Measurements from ENCODE around the gene COL7A1.

- no peak for TF ChIP-seq POLR2A (IDR thresholded peaks at IDR 0.05)
- TF ChIP-seq CTCF (IDR thresholded peaks at IDR 0.05 in 4 of 5, conservative IDR thresholded peaks at IDR 0.05 in 1 of 5), result no peak
Measured at GRCh38 chr3:48591886-48592518, 3.1 kb downstream of the COL7A1 start.

All from gastrocnemius medialis (tissue), 4 donors.